Stomach (tissue), 4 donors: ENCODE results near the gene NFKB2.

Source experiments
- EP300 ChIP-seq: sonication (generic); formaldehyde crosslinking; IDR thresholded peaks from one replicate; pipeline ENCODE4 v1.6.1; 2017; ENCODE audit warnings: antibody characterized with exemption
- POLR2A ChIP-seq, 4 donors: fragments of 450-650 bp; IDR thresholded peaks; one replicate each; pipeline ENCODE4 v1.6.1; 2016; ENCODE audit warnings: antibody characterized with exemption in 4 of 4, control low read depth in 2 of 4, mild to moderate bottlenecking in 1 of 4, moderate library complexity in 1 of 4
- POLR2AphosphoS5 ChIP-seq, 3 donors: sonication (generic); formaldehyde crosslinking; IDR thresholded peaks; one replicate each; pipeline ENCODE4 v1.6.1; 2016; ENCODE audit warnings: antibody characterized with exemption in 3 of 3
- TF ChIP-seq, protein P1 (sequence below), 7 experiments: fragments of 450-650 bp in 4 of 7; fragments of 200-600 bp in 3 of 7; sonication (generic) in 3 of 7; IDR thresholded peaks; one replicate each; pipeline ENCODE4 v1.5.1; 2016 to 2019; ENCODE audit warnings: antibody characterized with exemption in 7 of 7, control low read depth in 2 of 7, mild to moderate bottlenecking in 1 of 7

GRCh38 chr10:102404361-102405107 is 9.0 kb downstream of the NFKB2 start:
- TF ChIP-seq POLR2A (IDR thresholded peaks at IDR 0.05) (no peak), EP300 (no peak), POLR2AphosphoS5 (IDR thresholded peaks at IDR 0.05) (no peak)
- TF ChIP-seq, protein P1, sequence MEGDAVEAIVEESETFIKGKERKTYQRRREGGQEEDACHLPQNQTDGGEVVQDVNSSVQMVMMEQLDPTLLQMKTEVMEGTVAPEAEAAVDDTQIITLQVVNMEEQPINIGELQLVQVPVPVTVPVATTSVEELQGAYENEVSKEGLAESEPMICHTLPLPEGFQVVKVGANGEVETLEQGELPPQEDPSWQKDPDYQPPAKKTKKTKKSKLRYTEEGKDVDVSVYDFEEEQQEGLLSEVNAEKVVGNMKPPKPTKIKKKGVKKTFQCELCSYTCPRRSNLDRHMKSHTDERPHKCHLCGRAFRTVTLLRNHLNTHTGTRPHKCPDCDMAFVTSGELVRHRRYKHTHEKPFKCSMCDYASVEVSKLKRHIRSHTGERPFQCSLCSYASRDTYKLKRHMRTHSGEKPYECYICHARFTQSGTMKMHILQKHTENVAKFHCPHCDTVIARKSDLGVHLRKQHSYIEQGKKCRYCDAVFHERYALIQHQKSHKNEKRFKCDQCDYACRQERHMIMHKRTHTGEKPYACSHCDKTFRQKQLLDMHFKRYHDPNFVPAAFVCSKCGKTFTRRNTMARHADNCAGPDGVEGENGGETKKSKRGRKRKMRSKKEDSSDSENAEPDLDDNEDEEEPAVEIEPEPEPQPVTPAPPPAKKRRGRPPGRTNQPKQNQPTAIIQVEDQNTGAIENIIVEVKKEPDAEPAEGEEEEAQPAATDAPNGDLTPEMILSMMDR (IDR thresholded peaks at IDR 0.05): no peak
